T-helper 2 cell treated with Interferon-gamma antibody and Interleukin-4, amounts not matched to agents 100 ng/mL and 5 ng/mL, for 36 hours (primary cell): Measurements from ENCODE around the gene SH2B3. TPM values are rescaled to one million over a fixed set of nuclear protein-coding genes. Genes with fewer than 3 reads are reported as not detected.

Experiments
- intact Hi-C: fragments of 100-400 bp; cut with micrococcal nuclease; formaldehyde crosslinking; loops from one replicate; pipeline ENCODE4 v1.15.1; 2023
- total RNA-seq: library from RNA; stranded (reverse); gene quantifications from 2 replicates; pipeline ENCODE4 v1.2.3, GENCODE V29; 2022

Gene SH2B3
- total RNA-seq, 1 donor from 2014 or later = 40.3 TPM

DNA sequence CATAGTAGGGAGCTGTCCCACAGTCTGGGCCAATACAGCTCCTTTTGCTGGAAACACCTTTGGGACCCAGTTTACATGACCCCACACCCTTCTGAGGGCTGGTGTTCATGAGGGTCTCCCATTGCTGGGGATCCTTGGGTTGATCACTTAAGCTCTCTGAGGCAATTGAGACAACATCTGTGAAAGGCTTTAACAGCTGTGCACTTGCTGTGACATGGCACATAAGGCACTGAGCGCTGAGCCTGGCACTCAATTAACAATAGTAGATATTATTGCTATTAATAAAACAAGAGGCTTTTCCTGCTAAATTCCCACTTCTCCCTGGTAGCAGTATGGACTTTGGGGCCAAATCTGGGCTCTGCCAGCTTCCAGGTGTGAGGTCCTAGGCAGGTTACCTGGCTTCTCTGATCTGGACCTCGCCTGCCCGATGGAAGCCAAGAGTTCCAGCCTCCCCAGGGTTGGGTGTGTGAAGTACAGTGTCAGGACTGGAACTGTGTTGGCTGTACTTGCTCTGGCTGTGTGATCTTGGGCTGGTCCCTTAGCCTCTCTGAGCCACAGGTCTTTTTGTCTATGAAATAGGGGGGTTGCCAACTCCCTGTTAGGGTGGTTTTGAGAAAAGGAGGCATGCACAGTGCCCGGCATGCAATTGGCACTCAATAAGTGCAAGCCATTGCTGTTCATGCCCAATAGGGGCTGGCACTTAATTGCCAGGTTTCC lies 3.1 kb downstream of the SH2B3 start:
- intact Hi-C loops = loop anchor here (1.0 to 5.0 kb wide), 2 partner anchors 17 to 278 kb away; partner anchors contain the start of genes ACAD10 and BRAP

DNA sequence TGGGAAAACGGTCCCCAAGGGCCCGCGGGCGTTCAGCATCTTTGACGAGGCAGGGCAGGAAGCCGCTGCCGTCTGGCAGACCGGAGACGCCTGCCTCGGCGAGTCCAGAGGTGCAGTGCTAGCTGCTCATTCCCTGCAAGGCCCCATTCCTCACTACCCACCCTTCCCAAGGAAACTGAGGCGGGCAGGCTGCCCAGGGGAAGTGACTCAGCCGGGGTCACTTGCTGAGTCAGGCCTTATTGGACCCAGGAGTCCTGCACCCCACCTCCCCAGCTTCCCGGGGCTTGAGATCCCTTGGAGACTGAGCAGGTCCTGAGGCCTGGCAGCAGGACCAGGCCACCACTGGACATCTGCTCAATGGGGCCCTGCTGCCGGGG lies 3.7 kb downstream of the SH2B3 start:
- intact Hi-C loops = loop anchor here (1.0 to 5.0 kb wide), 2 partner anchors 17 to 278 kb away; partner anchors contain the start of genes ACAD10 and BRAP

DNA sequence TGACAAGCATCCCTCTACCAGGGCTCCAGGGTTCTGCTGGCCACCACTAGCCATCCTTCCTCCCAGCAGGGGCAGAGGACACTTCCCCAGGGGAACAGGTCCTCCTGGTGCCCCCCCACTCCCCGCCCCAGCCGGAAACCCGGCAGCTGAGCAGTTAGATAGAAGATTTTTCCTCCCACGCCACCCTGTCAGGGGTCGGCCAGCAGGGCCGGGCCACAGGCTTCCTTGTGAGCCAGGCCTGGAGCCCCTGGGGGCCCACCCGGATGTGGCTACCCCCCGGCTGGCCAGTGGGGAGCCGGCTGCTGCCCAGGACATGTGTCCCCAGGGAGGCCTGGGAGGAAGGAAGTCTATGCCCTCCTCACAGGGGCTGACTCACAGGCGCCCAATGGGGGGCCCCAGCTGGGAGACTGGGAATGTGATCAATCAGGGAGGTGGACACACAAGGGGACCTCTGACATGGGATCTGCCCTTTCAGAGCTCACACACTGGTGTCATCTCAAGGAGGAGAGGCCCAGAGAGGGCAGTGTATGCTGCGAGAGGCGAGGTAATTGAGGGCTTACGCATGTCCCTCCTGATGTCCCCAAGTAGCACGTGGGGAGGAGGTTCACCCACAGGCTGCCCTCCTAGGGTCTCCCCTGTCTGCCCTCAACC lies 4.2 kb downstream of the SH2B3 start:
- intact Hi-C loops = loop anchor here (1.0 to 5.0 kb wide), 2 partner anchors 16 to 277 kb away; partner anchors contain the start of genes ACAD10 and BRAP

DNA sequence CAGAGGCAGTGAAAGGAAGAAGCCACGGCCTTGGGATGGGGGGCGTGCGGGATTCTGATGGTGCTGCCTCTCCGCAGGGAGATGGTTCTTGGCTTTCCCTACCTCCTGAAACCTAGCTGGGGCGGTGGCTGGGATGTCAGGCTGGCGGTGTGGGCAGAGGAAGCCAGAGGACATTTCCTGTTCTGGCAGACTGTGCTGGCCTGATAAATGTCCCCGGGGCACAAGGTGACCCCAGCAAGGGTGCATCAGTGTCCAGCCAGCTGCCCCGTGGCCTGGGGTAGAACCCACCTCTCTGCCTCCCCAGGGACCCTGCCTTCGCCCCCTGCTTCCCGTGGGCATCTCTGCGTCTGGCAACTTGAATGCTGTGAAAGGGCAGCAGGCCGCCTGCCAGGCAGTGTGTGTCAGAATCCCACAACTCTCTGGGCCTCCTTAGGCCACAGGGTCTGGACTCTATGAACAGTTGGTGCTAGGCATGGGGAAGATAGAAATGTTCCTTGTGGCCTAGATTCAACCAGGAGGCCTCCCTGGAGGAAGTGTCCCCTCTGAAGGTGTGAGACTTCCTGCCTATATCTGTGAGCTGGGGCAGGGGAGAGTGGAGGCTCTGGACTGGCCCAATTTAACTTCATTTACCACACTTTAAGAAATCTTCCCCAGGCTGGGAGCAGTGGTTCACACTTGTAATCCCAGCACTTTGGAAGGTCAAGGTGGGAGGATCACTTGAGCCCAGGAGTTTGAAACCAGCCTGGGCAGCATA lies 4.9 kb downstream of the SH2B3 start:
- intact Hi-C loops = no loop called here

DNA sequence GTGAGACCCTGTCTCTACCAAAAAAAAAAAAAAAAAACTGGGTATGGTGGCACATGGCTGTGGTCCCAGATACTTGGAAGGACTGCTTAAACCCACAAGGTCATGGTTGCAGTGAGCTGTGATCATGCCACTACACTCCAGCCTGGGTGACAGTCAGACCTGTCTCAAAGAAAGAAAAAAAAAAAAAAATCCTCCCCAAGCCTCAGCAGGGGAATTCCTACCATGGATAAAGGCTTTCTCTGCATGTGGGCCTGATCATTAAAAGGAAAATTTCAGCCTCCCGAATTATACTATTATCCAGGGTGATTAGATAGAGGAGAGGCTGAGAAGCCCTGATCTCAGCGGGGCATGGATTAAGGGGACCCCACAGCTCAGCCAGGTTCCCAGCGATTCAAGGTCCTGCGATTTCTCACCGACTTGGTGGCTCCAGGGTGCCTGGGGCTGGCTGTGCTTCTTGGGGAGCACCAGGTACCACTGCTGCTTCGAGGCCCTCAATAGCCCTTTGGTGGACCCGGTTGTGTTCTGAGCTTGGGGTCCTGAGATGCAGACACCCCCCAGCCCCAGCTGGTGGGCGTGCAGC lies 5.6 kb downstream of the SH2B3 start:
- intact Hi-C loops = no loop called here

DNA sequence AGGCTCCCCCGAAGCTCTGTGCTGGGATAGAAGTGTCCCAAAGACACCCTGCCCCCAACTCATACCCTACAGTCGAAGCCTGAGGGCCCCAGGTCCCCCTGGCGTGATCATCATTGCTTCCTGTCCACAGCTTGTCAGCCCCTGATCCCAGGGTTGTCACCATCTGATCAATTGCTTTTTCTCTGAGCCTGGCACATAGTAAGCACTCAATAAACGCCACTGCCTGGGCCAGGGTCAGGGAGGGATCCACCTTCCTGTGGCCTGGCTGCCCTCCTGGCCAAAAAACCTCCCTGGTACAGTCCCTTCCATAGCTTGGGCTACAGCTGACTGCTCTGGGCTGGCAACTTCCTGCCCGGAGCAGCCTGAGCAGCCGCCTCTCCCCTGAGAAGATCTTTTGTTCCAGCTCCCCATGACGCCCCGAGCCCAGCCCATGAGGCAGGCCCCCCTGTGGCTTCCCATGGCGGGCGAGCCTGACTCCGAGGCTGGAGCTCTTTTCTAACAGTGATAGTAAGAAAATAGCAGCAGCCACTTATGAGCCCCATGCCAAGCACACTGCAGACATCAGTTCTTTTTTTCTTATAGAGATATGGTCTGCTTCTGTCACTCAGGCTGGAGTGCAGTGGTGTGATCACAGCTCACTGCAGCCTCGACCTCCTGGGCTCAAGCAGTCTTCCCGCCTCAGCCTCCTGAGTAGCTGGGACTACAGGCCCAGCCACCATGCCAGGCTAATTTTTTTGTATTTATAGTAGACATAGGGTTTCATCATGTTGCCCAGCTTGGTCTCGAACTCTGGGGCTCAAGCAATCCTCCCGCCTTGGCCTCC lies 6.5 kb downstream of the SH2B3 start:
- intact Hi-C loops = no loop called here

DNA sequence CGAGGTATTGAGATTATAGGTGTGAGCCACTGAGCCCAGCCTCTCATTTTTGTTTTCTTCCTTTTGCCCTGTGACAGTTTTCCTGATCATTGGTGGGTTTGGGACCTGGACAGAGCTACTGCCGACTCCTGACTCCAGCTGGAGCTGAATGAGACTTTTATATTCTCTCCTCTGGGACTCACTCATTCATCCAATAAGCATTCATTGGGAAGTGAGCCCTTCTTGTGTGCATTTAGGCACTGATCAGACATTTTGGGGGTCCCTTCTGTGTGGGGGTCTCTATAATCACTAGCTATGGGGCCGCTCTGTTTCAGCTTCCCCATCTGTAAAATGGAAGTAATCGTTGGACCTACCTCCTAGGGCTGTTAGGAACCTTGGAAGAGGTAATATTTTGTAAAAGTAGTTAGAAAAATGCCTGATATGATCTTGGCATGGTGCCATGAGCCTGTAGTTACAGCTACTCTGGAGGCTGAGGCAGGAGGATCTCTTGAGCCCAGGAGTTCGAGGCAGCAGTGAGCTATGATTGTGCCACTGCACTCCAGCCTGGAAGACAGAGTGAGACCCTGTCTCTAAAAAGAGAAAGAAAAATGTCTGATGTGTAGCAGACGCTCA lies 7.2 kb downstream of the SH2B3 start:
- intact Hi-C loops = no loop called here

DNA sequence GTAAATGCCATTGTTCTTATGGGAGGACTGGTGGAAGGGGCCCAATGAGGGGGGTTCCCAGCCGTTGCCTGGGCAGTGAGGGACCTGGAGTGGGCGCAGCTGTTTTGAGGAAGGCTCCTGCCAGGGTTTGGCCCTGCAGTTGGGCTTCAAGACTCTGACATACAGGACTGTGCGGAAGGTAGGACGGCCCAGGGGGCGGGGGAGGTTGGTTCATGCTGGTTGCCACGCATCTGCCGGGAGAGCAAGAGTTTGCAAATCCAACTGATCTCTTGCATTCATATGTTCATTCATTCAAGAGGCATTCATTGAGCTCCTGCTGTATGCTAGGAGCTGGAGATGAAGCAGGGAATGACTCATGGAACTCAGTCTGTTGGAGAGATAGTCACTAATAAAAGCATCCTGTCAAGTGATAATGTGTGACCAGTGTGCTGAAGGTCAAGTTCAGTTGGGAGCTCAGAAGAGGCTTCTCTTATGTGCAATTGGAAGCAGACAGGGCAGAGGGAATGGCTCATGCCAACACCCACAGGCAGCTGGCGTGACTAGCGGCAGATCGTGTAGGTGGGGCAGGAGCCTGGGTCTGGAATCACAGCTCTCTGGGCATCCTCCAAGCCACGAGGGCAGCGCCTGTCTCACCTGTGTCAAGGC lies 7.8 kb downstream of the SH2B3 start:
- intact Hi-C loops = no loop called here

DNA sequence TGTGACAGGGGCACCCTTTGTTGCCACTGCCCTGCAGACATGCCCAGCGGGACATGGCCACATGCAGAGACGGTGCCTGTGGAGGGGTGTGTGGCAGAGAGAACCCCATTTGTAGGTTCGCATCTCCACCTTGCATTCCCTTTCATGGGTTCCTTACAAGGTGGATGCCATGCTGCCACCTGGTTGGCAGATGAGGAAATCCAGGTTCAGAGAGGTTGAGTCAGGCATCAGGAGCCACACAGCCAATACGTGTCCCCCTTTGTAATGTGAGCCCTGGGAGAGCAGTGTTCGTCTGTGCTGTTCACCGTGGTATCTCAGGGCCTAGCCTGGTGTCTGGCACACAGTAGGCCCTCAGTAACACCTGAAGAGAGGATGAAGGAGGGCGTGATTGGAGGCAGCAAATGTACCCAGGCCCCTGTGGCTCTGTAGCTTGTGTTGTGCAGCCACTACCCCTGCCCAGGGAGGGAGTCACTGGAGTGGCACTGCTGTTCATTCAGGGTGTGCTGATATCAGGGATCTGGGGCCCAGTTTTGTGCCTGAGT lies 9.1 kb downstream of the SH2B3 start:
- intact Hi-C loops = no loop called here

DNA sequence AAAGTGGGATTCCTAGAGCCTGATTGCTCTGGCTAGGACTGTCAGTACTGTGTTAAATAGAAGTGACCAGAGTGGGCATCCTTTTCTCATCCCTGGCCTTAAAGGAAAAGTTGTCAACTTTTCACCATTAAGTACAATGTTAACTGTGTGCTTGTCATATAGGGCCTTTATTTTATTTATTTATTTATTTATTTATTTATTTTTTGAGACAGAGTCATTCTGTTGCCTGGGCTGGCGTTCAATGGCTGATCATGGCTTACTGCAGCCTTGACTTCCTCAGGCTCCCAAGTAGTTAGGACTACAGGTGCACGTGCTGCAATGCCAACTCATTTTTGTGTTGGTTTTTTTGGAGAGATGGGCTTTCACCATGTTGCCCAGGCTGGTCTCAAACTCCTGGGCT lies 11.6 kb downstream of the SH2B3 start:
- intact Hi-C loops = no loop called here

DNA sequence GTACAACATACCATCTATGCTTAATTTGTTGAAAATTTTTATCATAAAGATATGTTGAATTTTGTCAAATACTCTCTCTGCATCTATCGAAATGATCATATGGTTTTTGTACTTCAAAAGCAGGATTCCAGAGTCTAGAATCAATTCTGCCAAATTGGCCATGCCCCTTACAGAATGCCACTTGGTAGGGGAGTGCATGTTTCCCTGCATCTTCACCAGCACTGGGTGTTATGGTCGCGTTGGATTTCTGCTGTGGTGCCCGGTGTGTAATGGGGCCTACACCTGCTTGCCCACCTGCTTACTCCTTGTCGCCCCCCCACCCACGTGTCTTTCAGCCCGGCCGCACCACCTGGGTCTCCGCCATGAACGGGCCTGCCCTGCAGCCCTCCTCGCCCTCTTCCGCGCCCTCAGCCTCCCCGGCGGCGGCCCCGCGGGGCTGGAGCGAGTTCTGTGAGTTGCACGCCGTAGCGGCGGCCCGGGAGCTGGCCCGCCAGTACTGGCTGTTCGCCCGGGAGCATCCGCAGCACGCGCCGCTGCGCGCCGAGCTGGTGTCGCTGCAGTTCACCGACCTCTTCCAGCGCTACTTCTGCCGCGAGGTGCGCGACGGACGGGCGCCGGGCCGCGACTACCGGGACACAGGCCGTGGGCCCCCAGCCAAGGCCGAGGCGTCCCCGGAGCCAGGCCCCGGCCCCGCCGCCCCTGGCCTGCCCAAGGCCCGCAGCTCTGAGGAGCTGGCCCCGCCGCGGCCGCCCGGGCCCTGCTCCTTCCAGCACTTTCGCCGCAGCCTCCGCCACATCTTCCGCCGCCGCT lies 12.3 kb downstream of the SH2B3 start:
- intact Hi-C loops = no loop called here

DNA sequence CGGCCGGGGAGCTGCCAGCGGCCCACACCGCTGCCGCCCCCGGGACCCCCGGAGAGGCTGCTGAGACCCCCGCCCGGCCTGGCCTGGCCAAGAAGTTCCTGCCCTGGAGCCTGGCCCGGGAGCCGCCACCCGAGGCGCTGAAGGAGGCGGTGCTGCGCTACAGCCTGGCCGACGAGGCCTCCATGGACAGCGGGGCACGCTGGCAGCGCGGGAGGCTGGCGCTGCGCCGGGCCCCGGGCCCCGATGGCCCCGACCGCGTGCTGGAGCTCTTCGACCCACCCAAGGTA lies 12.8 kb downstream of the SH2B3 start:
- intact Hi-C loops = no loop called here

DNA sequence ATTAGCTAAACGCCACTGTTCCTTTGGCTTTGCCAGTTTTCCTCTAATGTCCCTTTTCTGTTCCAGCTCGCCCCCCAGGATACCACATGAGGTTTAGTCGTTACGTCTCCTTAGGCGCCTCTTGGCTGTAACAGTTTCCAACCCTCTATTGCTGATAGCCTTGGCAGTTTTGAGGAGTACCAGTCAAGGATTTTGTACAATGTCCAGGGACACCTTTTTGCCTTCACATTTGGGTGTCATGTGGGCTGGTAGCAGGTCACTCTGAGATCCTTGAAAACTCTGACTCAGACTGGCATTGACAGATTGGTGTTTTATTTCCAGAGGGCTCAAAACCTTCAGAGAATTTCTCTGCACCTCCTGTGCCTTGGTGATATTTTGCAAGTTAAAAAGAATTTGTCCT lies 14.1 kb downstream of the SH2B3 start:
- intact Hi-C loops = no loop called here

DNA sequence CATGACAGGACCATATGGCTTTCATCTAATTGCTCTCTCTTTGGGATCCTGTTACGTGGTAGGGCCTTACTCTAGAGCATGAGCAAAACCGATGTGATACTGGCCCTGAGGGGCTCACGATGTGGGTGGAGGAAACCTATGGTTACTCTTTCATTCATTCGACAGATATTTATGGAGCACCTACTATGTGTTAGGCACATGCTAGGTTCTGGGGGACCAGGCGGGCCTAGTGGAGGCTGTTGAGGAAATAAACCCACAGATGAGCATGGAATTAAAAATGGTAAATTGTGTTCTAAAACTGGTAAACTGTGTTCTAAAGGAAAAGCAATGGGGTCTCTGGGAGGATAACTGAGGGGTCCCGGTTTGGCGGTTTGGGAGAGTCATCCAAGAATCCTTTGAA lies 14.8 kb downstream of the SH2B3 start:
- intact Hi-C loops = no loop called here

DNA sequence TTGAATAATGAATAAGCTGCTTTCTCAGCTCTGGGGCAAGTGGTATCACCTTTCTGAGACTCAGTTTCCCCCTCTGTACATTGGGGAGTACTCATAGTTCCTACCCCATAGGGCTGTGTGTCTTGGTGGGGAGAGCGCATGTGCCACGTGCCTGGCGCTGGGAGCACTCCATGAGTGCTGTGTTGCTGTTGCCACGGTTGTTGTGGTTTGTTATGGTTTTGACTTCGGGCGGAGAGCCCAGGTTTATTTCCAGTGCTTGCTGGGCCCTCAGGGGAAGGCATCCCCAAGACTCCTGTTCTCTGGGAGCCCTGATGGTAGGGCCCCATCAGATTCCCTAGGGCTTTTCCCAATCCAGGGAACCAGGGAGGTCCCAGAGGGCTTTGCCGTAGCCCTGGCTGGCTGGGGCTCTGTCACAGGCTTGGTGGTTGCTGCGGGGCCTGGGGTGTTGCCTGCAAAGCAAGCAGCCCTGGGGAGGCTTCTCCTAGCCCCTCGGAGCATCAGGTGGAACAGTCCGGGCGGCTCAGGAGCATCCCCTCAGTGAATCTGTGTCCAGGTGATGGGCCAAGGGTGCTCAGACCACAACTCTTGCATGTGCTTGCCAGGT lies 18.6 kb downstream of the SH2B3 start:
- intact Hi-C loops = no loop called here

DNA sequence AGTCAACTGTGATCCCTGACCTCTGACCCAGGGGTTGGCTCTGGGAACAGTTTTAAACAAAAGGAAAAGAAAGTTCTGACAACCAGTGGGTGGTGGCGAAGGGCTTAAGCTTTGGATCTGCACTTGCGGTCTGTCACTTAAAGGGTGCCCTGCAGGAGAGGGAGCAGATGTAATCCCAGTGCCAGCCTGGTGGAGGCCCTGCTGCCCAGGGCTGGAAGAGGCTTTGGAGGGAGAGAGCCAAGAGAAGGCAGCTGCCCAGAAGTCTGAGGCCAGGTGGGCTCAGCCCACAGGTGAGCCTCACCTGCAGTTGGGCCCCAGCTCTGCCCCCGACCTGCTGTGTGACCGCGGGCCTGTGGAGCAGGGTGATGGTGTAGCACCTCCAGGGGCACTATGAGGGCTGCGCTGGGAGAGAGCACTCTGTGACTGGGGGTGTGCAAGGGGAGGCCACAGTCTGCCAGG lies 19.1 kb downstream of the SH2B3 start:
- intact Hi-C loops = no loop called here

DNA sequence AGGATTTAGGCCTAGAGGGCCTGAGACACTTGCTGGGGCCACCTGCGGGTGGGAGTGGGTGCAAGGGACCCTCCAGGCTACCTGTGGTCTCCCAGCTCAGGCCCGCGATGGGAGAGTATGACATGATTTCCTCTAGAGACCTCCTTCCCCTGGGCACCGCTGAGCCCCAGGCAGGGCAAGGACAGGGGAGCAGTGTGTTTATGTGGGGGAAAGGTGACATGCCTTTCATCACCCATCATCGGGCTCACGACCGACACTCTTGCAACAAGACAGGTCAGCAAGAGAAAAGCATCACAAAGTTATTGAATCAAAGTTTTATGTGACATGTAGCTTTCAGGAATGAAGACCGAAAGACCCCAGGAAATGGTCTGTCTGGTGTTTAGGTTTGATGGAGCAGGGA lies 19.9 kb downstream of the SH2B3 start:
- intact Hi-C loops = loop anchor here (1.0 kb wide), 1 partner anchor 16 kb away; no protein-coding TSS in a partner anchor
